Measurements from ENCODE around the gene KMT2A.
"Not testable (repeated sequence)": the region's sequence is repeated elsewhere in the genome, so short reads cannot be mapped to it uniquely, and the experiment has no call there.

The KMT2A gene

GRCh38 chr11:118401151-118401879, 35.0 kb upstream of the KMT2A start, which contains the start of gene ATP5MG:
TSS of gene ATP5MG (plus strand) at chr11:118401606. CDS start at chr11:118401666, 60 bp downstream.
- peaks cover 55% of the 10 kb centered on the region for H3K79me2 ChIP-seq (ENCODE audit: low read length)
- peak within 1 kb of the TSS; percentile 77 for H3K27ac ChIP-seq (ENCODE audit: low read length)
- TF ChIP-seq, protein P1, sequence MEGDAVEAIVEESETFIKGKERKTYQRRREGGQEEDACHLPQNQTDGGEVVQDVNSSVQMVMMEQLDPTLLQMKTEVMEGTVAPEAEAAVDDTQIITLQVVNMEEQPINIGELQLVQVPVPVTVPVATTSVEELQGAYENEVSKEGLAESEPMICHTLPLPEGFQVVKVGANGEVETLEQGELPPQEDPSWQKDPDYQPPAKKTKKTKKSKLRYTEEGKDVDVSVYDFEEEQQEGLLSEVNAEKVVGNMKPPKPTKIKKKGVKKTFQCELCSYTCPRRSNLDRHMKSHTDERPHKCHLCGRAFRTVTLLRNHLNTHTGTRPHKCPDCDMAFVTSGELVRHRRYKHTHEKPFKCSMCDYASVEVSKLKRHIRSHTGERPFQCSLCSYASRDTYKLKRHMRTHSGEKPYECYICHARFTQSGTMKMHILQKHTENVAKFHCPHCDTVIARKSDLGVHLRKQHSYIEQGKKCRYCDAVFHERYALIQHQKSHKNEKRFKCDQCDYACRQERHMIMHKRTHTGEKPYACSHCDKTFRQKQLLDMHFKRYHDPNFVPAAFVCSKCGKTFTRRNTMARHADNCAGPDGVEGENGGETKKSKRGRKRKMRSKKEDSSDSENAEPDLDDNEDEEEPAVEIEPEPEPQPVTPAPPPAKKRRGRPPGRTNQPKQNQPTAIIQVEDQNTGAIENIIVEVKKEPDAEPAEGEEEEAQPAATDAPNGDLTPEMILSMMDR (IDR thresholded peaks at IDR 0.05; ENCODE audit: low read depth, low read length), result no peak
- TF ChIP-seq EZH2phosphoT487 (IDR thresholded peaks at IDR 0.05; ENCODE audit: low read depth), result no peak
- peak within 1 kb of the TSS; percentile 83 for H3K9ac ChIP-seq (ENCODE audit: low read length)
- peaks cover 14% of the 10 kb centered on the region for H3K4me1 ChIP-seq (ENCODE audit: low read length)
- H3K4me3 ChIP-seq (ENCODE audit: low read length), result peak within 1 kb of the TSS; percentile 85
- H2AFZ ChIP-seq (ENCODE audit: low read depth, low read length), result peak within 1 kb of the TSS; percentile 88
- no peaks in the 10 kb centered on the region for H3K9me3 ChIP-seq (ENCODE audit: insufficient read depth, low read length)
- peak within 1 kb of the TSS; percentile 99 for H3K4me2 ChIP-seq (ENCODE audit: low read length)
- H3K36me3 ChIP-seq (replicated peaks; ENCODE audit: low read depth, low read length), result peaks cover 7% of the 10 kb centered on the region
- peaks cover 12% of the 10 kb centered on the region; the same call in 1 of the 2 replicates for H4K20me1 ChIP-seq (ENCODE audit: insufficient read depth, low read length)
- H3K27me3 ChIP-seq (ENCODE audit: low read depth, low read length), result no peaks in the 10 kb centered on the region

DNA sequence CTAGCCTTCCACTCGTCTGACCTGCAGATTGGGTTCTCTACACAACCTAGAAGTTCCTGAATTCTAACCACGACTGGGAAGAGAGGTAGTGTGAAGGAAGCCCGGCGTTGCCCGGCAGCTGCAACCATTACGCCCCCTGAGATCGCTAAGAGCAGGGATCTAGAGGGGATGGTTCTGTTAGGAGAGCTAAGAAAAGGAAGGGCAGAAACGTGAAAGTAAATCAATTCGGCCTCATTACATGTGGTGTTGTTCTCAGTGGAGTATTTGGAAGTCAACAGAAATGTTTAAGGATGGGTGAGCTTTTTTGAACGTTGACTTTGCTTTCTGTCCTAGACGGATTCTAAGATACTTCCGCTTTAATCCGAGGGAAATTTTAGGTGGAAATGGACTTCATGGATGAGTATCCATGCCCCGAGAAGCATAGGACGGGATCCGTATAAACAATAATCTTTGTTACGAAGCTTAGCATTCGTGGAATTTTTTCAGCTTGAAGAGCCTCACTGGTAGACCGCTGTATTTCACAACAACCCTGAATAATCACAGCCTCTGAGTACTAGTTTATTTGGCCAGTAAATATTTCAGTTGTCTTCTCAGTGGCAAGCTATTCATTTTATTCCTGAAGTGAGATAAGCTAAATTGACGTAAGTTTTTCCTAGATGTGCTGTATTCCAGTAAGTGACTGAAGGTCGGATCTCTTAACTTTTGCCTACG, 34.3 kb upstream of the KMT2A start:
- Histone ChIP-seq H3K36me3 (replicated peaks; ENCODE audit: low read depth, low read length) (peaks cover 14% of the 10 kb centered on the region), H2AFZ (ENCODE audit: low read depth, low read length) (peak overlapping the region; percentile 88; the same call in 1 of the 2 replicates), H3K9me3 (ENCODE audit: insufficient read depth, low read length) (no peaks in the 10 kb centered on the region), H3K4me2 (ENCODE audit: low read length) (peak overlapping the region; percentile 99), H4K20me1 (ENCODE audit: insufficient read depth, low read length) (peaks cover 18% of the 10 kb centered on the region; the same call in 1 of the 2 replicates), H3K9ac (ENCODE audit: low read length) (peak overlapping the region; percentile 83), H3K27me3 (ENCODE audit: low read depth, low read length) (no peaks in the 10 kb centered on the region), H3K79me2 (ENCODE audit: low read length) (peaks cover 61% of the 10 kb centered on the region), H3K4me1 (ENCODE audit: low read length) (peaks cover 14% of the 10 kb centered on the region), H3K4me3 (ENCODE audit: low read length) (peak overlapping the region; percentile 85), H3K27ac (ENCODE audit: low read length) (peak overlapping the region; percentile 77)
- no peak for TF ChIP-seq EZH2phosphoT487 (IDR thresholded peaks at IDR 0.05; ENCODE audit: low read depth)
- TF ChIP-seq, protein P1 (IDR thresholded peaks at IDR 0.05; ENCODE audit: low read depth, low read length), result no peak

DNA sequence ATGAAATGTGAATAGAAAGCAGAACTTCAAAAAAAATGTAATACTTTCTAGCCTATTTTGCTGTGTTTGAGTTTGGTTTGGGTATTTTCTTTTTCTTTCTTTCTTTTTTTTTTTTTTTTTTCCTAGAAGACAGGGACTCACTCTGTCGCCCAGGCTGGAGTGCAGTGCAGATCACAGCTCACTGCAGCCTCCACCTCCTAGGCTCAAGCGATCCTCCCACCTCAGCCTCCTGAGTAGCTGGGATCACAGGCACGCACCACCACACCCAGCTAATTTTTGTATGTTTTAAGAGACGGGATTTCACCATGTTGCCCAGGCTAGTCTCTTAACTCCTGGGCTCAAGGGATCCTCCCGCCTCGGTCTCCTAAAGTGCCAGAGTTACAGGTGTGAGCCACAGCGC, 33.7 kb upstream of the KMT2A start:
- peaks cover 14% of the 10 kb centered on the region for H3K4me1 ChIP-seq (ENCODE audit: low read length)
- peaks cover 18% of the 10 kb centered on the region; the same call in 1 of the 2 replicates for H4K20me1 ChIP-seq (ENCODE audit: insufficient read depth, low read length)
- peaks cover 61% of the 10 kb centered on the region for H3K79me2 ChIP-seq (ENCODE audit: low read length)
- not testable (repeated sequence) for H2AFZ ChIP-seq (ENCODE audit: low read depth, low read length); H3K27me3 ChIP-seq (ENCODE audit: low read depth, low read length); H3K27ac ChIP-seq (ENCODE audit: low read length); H3K9me3 ChIP-seq (ENCODE audit: insufficient read depth, low read length)
- peaks cover 17% of the 10 kb centered on the region for H3K36me3 ChIP-seq (replicated peaks; ENCODE audit: low read depth, low read length)
- peak overlapping the region; percentile 83 for H3K9ac ChIP-seq (ENCODE audit: low read length)
- peak overlapping the region; percentile 99 for H3K4me2 ChIP-seq (ENCODE audit: low read length)
- peak overlapping the region; percentile 85 for H3K4me3 ChIP-seq (ENCODE audit: low read length)

DNA sequence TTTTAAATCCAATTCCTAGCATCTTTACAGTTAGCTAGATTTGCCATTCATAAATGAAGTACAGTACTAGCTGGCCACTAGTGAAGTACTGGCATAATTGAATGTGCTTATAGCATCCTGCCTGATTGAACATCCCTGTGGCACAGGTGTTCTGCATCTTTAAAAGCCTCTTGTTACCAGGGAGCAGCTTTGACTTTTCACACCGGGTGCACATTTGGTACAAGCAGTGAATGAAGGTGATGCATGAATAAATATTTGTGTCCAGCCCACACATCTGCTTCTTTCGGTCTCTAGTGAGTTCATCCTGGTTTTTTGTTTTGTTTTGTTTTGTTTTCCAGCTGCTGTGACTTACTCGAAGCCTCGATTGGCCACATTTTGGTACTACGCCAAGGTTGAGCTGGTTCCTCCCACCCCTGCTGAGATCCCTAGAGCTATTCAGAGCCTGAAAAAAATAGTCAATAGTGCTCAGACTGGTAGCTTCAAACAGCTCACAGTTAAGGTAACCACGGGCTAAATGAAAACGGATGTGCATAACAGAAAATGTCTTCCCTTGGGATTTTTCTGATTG, 29.6 kb upstream of the KMT2A start:
- peaks cover 18% of the 10 kb centered on the region; the same call in 1 of the 2 replicates for H4K20me1 ChIP-seq (ENCODE audit: insufficient read depth, low read length)

More for the DNA sequence above, 29.6 kb upstream of the KMT2A start:
- no peaks in the 10 kb centered on the region for H3K9me3 ChIP-seq (ENCODE audit: insufficient read depth, low read length)
- no peak overlapping the region for H3K27ac ChIP-seq (ENCODE audit: low read length)
- H3K36me3 ChIP-seq (replicated peaks; ENCODE audit: low read depth, low read length), result peaks cover 21% of the 10 kb centered on the region
- peaks cover 52% of the 10 kb centered on the region for H3K79me2 ChIP-seq (ENCODE audit: low read length)
- H3K4me2 ChIP-seq (ENCODE audit: low read length), result no peak overlapping the region
- no peak overlapping the region for H3K4me3 ChIP-seq (ENCODE audit: low read length)
- no peaks in the 10 kb centered on the region for H3K27me3 ChIP-seq (ENCODE audit: low read depth, low read length)
- peaks cover 8% of the 10 kb centered on the region for H3K4me1 ChIP-seq (ENCODE audit: low read length)
- TF ChIP-seq, protein P1 (IDR thresholded peaks at IDR 0.05; ENCODE audit: low read depth, low read length), result no peak
- no peak for TF ChIP-seq EZH2phosphoT487 (IDR thresholded peaks at IDR 0.05; ENCODE audit: low read depth)
- H3K9ac ChIP-seq (ENCODE audit: low read length), result no peak overlapping the region
- H2AFZ ChIP-seq (ENCODE audit: low read depth, low read length), result no peak overlapping the region
